Camera-type eye (tissue), 1 donor: ENCODE measurements around the gene FGF6. TPM values are rescaled to one million over a fixed set of nuclear protein-coding genes. Genes with fewer than 3 reads are reported as not detected.

Experiments
- total RNA-seq: library from RNA; depleted of rRNA; stranded (reverse); fragments of >200 nt; gene quantifications from one replicate; pipeline ENCODE4 v1.2.3, GENCODE V29; 2014

The FGF6 gene
- 1.8 TPM for total RNA-seq

GRCh38 chr12:4445156-4446101, at the start of gene FGF6:
Gene FGF6, minus strand, starts transcription at chr12:4445815. Its CDS starts 245 bp downstream, at chr12:4445570.

Other genes starting within 250 kb of the FGF6 start
- 122 TPM for gene CCND2, start 172.1 kb downstream of the FGF6 start, total RNA-seq
- 3.8 TPM for gene TIGAR, start 124.6 kb downstream of the FGF6 start, total RNA-seq
- gene FGF23, start 66.1 kb downstream of the FGF6 start, total RNA-seq = 0.27 TPM
- 21.4 TPM for gene RAD51AP1, start 93.1 kb upstream of the FGF6 start, total RNA-seq
- gene DYRK4, start 116.4 kb upstream of the FGF6 start, total RNA-seq = 24.8 TPM
- 0.99 TPM for gene AKAP3, start 203.2 kb upstream of the FGF6 start, total RNA-seq
- 63.7 TPM for gene NDUFA9, start 203.3 kb upstream of the FGF6 start, total RNA-seq